AG04449 (cell line): ENCODE measurements around the gene MTMR12.
A peak's percentile ranks its signal among the peaks of the same experiment; 100 is the strongest.

Experiments used
- CTCF ChIA-PET: fragments of 350-600 bp; formaldehyde crosslinking; extraction: SDS; loops from one replicate; lab custom pipeline; 2021; ENCODE audit warnings: antibody characterized with exemption; lab: Yijun Ruan, JAX
- POLR2A ChIA-PET: fragments of 400-600, 350-600 bp; formaldehyde crosslinking; extraction: SDS; loops from one replicate; lab custom pipeline; 2020; ENCODE audit warnings: antibody characterized with exemption, inconsistent platforms; lab: Yijun Ruan, JAX
- DNase-seq: peaks from one replicate; pipeline ENCODE4 v3.0.0-alpha.2; 2010; ENCODE audit warnings: low read depth, low spot score
- H3K4me3 ChIP-seq: 2 replicates; pipeline ENCODE4 v1.5.1; 2011; ENCODE audit warnings: low read depth, mild to moderate bottlenecking, control low read depth, low read length
- TF ChIP-seq, protein P1 (sequence below): IDR thresholded peaks from one replicate; pipeline ENCODE4 v1.5.1; 2011; ENCODE audit warnings: mild to moderate bottlenecking, moderate library complexity, low read length, control low read depth, inconsistent platforms; ENCODE audit not compliant: insufficient read depth; ENCODE audit errors: missing control alignments

The MTMR12 gene

GRCh38 chr5:32193591-32193990, 119.1 kb downstream of the MTMR12 start:
- TF ChIP-seq, protein P1, sequence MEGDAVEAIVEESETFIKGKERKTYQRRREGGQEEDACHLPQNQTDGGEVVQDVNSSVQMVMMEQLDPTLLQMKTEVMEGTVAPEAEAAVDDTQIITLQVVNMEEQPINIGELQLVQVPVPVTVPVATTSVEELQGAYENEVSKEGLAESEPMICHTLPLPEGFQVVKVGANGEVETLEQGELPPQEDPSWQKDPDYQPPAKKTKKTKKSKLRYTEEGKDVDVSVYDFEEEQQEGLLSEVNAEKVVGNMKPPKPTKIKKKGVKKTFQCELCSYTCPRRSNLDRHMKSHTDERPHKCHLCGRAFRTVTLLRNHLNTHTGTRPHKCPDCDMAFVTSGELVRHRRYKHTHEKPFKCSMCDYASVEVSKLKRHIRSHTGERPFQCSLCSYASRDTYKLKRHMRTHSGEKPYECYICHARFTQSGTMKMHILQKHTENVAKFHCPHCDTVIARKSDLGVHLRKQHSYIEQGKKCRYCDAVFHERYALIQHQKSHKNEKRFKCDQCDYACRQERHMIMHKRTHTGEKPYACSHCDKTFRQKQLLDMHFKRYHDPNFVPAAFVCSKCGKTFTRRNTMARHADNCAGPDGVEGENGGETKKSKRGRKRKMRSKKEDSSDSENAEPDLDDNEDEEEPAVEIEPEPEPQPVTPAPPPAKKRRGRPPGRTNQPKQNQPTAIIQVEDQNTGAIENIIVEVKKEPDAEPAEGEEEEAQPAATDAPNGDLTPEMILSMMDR, result no peak
- CTCF ChIA-PET, result no interaction called here
- POLR2A ChIA-PET, result no interaction called here
- peak overlapping the region; percentile 23 for H3K4me3 ChIP-seq
- DNase-seq, result peak; percentile 42

DNA sequence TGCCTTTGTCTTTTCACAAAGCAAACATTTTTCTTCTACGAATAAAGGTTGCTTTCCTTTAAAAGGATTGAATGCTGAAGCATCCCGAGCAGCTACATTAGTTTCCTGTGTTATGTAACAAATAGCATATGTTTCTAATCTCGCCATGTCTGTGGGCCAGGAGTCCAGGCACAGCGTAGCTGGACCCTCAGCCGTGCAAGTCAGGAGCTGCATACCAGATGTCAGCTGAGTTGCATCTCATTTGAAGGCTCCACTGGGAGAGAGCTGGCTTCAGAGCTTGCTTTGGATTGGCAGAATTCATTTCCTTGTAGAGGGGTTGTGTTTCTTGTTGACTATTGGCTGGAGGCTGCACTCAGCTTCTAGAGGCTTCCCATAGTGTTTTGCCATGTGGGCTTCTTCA, 122.6 kb downstream of the MTMR12 start:
- TF ChIP-seq, protein P1, result no peak
- ChIA-PET POLR2A (interaction anchor here (1.1 kb wide), 2 partner anchors 14 to 16 kb away, joined by 3 read pairs; partner anchors contain the start of gene GOLPH3), CTCF (interaction anchor here (1.4 kb wide), 1 partner anchor 43 kb away, joined by 6 read pairs; no protein-coding TSS in a partner anchor)
- DNase-seq, result peak; percentile 45
- no peak overlapping the region for H3K4me3 ChIP-seq

DNA sequence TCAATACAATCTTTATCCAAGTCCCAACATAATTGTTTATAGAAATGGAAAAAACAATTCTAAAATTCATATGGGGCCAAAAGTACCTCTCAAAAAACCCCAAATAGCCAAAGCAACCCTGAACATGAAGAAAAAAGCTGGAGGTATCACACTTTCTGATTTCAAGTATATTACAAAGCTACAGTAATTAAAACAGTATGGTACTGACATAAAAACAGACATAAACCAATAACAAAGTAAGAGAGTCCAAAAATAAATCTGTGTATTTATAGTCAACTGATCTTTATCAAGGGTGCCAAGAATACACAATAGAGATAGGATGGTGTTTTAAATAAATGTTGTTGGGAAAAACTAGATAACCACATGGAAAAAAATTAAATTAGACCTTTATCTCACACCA, 125.1 kb downstream of the MTMR12 start:
- no peak overlapping the region for H3K4me3 ChIP-seq
- POLR2A ChIA-PET, result no interaction called here
- CTCF ChIA-PET, result no interaction called here
- TF ChIP-seq, protein P1, result no peak
- no peak for DNase-seq

GRCh38 chr5:32182463-32183063, 130.2 kb downstream of the MTMR12 start:
- H3K4me3 ChIP-seq, result no peak overlapping the region
- DNase-seq, result no peak
- POLR2A ChIA-PET, result no interaction called here
- TF ChIP-seq, protein P1, result no peak
- CTCF ChIA-PET, result no interaction called here
